Ectodermal cell (in vitro differentiated cells): ENCODE measurements around the gene CFAP57.

Source experiments
- H3K27ac ChIP-seq: 2 replicates; pipeline ENCODE4 v1.7.0; 2013; ENCODE audit warnings: mild to moderate bottlenecking, low read depth, low read length; ENCODE audit not compliant: insufficient read depth, poor library complexity, severe bottlenecking
- H3K27me3 ChIP-seq: 2 replicates; pipeline ENCODE4 v1.7.0; 2013; ENCODE audit warnings: mild to moderate bottlenecking, low read length; ENCODE audit not compliant: insufficient read depth, control insufficient read depth, poor library complexity, severe bottlenecking
- H3K36me3 ChIP-seq: one replicate; pipeline ENCODE4 v1.7.0; 2013; ENCODE audit warnings: low read length; ENCODE audit not compliant: control insufficient read depth, insufficient read depth
- H3K4me1 ChIP-seq: one replicate; pipeline ENCODE4 v1.7.0; 2013; ENCODE audit warnings: low read length; ENCODE audit not compliant: control insufficient read depth, insufficient read depth
- H3K4me3 ChIP-seq: 2 replicates; pipeline ENCODE4 v1.7.0; 2013; ENCODE audit warnings: low read depth, low read length, control low read depth; ENCODE audit not compliant: insufficient read depth
- H3K9me3 ChIP-seq: 2 replicates; pipeline ENCODE4 v1.7.0; 2013; ENCODE audit warnings: mild to moderate bottlenecking, low read length, moderate library complexity; ENCODE audit not compliant: control insufficient read depth
- WGBS, 2 experiments: methylation state at CpG; one replicate each; pipeline ENCODE4 v1.1.7; 2013; ENCODE audit warnings: missing lambda C conversion rate in 2 of 2; 5-methylcytosine and 5-hydroxymethylcytosine counted together

The CFAP57 gene

GRCh38 chr1:43275826-43276620 lies 103.9 kb downstream of the CFAP57 start:
- no peaks in the 10 kb centered on the region for H3K36me3 ChIP-seq
- H3K27ac ChIP-seq, result no peak overlapping the region
- no peak overlapping the region for H3K4me3 ChIP-seq
- 86% methylated on average over 12 of the region's 12 CpGs for WGBS, 2 experiments
- H3K27me3 ChIP-seq, result no peaks in the 10 kb centered on the region
- no peaks in the 10 kb centered on the region for H3K9me3 ChIP-seq
- peaks cover 5% of the 10 kb centered on the region for H3K4me1 ChIP-seq

GRCh38 chr1:43276673-43277072 lies 104.5 kb downstream of the CFAP57 start:
- no peaks in the 10 kb centered on the region for H3K9me3 ChIP-seq
- no peak overlapping the region for H3K4me3 ChIP-seq
- no peak overlapping the region for H3K27ac ChIP-seq
- WGBS, 2 experiments, result 88 to 89% methylated on average over 7 of the region's 7 CpGs
- no peaks in the 10 kb centered on the region for H3K36me3 ChIP-seq
- no peaks in the 10 kb centered on the region for H3K27me3 ChIP-seq
- H3K4me1 ChIP-seq, result peaks cover 5% of the 10 kb centered on the region

- Histone ChIP-seq H3K9me3 (no peaks in the 10 kb centered on the region), H3K27me3 (no peaks in the 10 kb centered on the region), H3K36me3 (no peaks in the 10 kb centered on the region), H3K4me1 (peaks cover 5% of the 10 kb centered on the region), H3K4me3 (no peak overlapping the region), H3K27ac (no peak overlapping the region)
- 93 to 96% methylated on average over 7 of the region's 7 CpGs for WGBS, 2 experiments
These were observed 105.2 kb downstream of the CFAP57 start for GRCh38 chr1:43277116-43277876.

- WGBS, 2 experiments, result 96% methylated on average over 5 of the region's 5 CpGs
- Histone ChIP-seq H3K9me3 (no peaks in the 10 kb centered on the region), H3K27ac (no peak overlapping the region), H3K27me3 (no peaks in the 10 kb centered on the region), H3K36me3 (no peaks in the 10 kb centered on the region), H3K4me1 (peaks cover 5% of the 10 kb centered on the region), H3K4me3 (no peak overlapping the region)
These were observed 107.0 kb downstream of the CFAP57 start for GRCh38 chr1:43279161-43279560.

GRCh38 chr1:43279666-43280065 lies 107.5 kb downstream of the CFAP57 start:
- Histone ChIP-seq H3K9me3 (no peaks in the 10 kb centered on the region), H3K4me3 (no peak overlapping the region), H3K4me1 (peaks cover 5% of the 10 kb centered on the region), H3K36me3 (no peaks in the 10 kb centered on the region), H3K27ac (no peak overlapping the region), H3K27me3 (no peaks in the 10 kb centered on the region)
- 93 to 94% methylated on average over 6 of the region's 6 CpGs for WGBS, 2 experiments

- H3K4me1 ChIP-seq, result peaks cover 9% of the 10 kb centered on the region
- no peaks in the 10 kb centered on the region for H3K36me3 ChIP-seq
- no peaks in the 10 kb centered on the region for H3K9me3 ChIP-seq
- 49 to 52% methylated on average over 2 of the region's 2 CpGs for WGBS, 2 experiments
- H3K27ac ChIP-seq, result no peak overlapping the region
- no peaks in the 10 kb centered on the region for H3K27me3 ChIP-seq
- H3K4me3 ChIP-seq, result no peak overlapping the region
These were observed 108.6 kb downstream of the CFAP57 start for GRCh38 chr1:43280692-43281091.

- H3K4me1 ChIP-seq, result peaks cover 13% of the 10 kb centered on the region
- no peaks in the 10 kb centered on the region for H3K36me3 ChIP-seq
- no peaks in the 10 kb centered on the region for H3K27me3 ChIP-seq
- H3K4me3 ChIP-seq, result no peak overlapping the region
- no peak overlapping the region for H3K27ac ChIP-seq
- H3K9me3 ChIP-seq, result no peaks in the 10 kb centered on the region
- WGBS, 2 experiments, result 82 to 85% methylated on average over 15 of the region's 15 CpGs
These were observed 110.4 kb downstream of the CFAP57 start for GRCh38 chr1:43282220-43283195.

- 93 to 94% methylated on average over 3 of the region's 3 CpGs for WGBS, 2 experiments
These were observed 111.9 kb downstream of the CFAP57 start for GRCh38 chr1:43284065-43284464.

GRCh38 chr1:43284546-43285110 lies 112.5 kb downstream of the CFAP57 start:
- Histone ChIP-seq H3K4me3 (no peak overlapping the region), H3K4me1 (peaks cover 13% of the 10 kb centered on the region), H3K36me3 (no peaks in the 10 kb centered on the region), H3K27ac (no peak overlapping the region), H3K27me3 (no peaks in the 10 kb centered on the region), H3K9me3 (no peaks in the 10 kb centered on the region)
- 88 to 89% methylated on average over 12 of the region's 12 CpGs for WGBS, 2 experiments

More at GRCh38 chr1:43284065-43284464, 111.9 kb downstream of the CFAP57 start:
- Histone ChIP-seq H3K4me3 (no peak overlapping the region), H3K27ac (no peak overlapping the region), H3K36me3 (no peaks in the 10 kb centered on the region), H3K9me3 (no peaks in the 10 kb centered on the region), H3K27me3 (no peaks in the 10 kb centered on the region), H3K4me1 (peaks cover 13% of the 10 kb centered on the region)
